Right atrium auricular region (tissue), 2 donors: ENCODE results near the gene SEMA3G. TPM values are rescaled to one million over a fixed set of nuclear protein-coding genes. Genes with fewer than 3 reads are reported as not detected.

Experiments
- DNase-seq: peaks from one replicate; pipeline ENCODE4 v3.0.0-alpha.2; 2019; ENCODE audit warnings: low spot score
- H3K27ac ChIP-seq, 2 donors: fragments of 200-600 bp; sonication (generic); 1 replicate in 1 of 2; 2 replicates in 1 of 2; pipeline ENCODE4 v1.5.1; 2016 to 2019
- H3K27me3 ChIP-seq, 2 donors: fragments of 200-600 bp; sonication (generic); one replicate each; pipeline versions ENCODE4 v1.5.1 to v1.6.0; 2017 to 2019
- H3K36me3 ChIP-seq: fragments of 200-600 bp; sonication (generic); one replicate; pipeline ENCODE4 v1.5.1; 2016
- H3K4me1 ChIP-seq, 2 donors: fragments of 200-600 bp; sonication (generic); one replicate each; pipeline versions ENCODE4 v1.5.1 to v1.6.0; 2017 to 2019
- H3K4me3 ChIP-seq, 2 donors: fragments of 200-600 bp; sonication (generic); 1 replicate in 1 of 2; 2 replicates in 1 of 2; pipeline ENCODE4 v1.5.1; 2017 to 2019; ENCODE audit warnings: mild to moderate bottlenecking in 1 of 2, moderate library complexity in 1 of 2
- H3K9me3 ChIP-seq, 2 donors: fragments of 200-600 bp; sonication (generic); one replicate each; pipeline ENCODE4 v1.5.1; 2019
- CTCF ChIP-seq, 2 donors: fragments of 200-600 bp; sonication (generic); IDR thresholded peaks; one replicate each; pipeline ENCODE4 v1.5.1; 2019; ENCODE audit warnings: antibody characterized with exemption in 2 of 2
- total RNA-seq, 2 donors: library from RNA; depleted of rRNA; stranded (reverse); fragments of >200 nt; gene quantifications; one replicate each; pipeline ENCODE4 v1.1.0, GENCODE V29; 2016

The SEMA3G gene
- total RNA-seq, 2 donors from 2014 or later = 11.8 to 12.6 TPM

DNA sequence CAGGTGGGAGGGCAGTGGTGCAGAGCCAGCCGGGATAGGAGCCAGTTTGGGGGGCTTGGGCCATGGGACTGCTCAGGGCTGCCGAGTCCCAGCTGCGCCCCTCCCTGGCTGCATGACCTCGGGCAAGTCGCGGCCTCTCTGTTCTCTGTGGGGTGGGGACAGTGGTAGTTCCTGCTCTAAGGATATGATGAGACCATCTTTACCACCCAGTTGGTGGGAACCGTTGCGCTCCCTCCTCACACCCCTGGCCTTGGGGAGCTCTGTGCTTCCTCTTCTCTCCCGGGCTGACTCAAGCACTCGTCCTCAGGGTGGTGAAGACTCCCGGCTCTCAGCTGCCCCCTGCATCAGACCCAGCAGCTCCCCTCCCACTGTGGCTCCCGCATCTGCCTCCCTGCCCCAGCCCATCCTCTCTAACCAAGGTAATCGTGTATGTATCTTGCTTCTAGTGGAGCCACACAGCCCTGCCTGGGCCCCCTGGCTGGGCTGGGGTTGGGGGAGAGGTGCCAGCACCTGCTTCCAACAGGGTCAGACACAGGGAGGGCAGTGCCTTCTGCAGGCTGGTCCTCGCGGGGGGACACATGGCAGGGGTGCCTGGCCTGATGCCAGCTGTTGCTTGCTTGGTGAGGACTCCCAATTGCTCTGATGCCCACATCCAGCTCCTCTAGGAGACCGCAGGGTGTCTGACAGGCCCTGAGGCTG is 35.1 kb upstream of the SEMA3G start:
- no peak for TF ChIP-seq CTCF (IDR thresholded peaks at IDR 0.05)
- H3K4me1 ChIP-seq = peaks cover 0 to 27% of the 10 kb centered on the region in 2 donors
- no peaks in the 10 kb centered on the region for H3K9me3 ChIP-seq
- no peak for DNase-seq
- H3K27ac ChIP-seq = no peak overlapping the region
- H3K27me3 ChIP-seq = no peaks in the 10 kb centered on the region
- H3K4me3 ChIP-seq = no peak overlapping the region
- H3K36me3 ChIP-seq = peaks cover 81% of the 10 kb centered on the region

DNA sequence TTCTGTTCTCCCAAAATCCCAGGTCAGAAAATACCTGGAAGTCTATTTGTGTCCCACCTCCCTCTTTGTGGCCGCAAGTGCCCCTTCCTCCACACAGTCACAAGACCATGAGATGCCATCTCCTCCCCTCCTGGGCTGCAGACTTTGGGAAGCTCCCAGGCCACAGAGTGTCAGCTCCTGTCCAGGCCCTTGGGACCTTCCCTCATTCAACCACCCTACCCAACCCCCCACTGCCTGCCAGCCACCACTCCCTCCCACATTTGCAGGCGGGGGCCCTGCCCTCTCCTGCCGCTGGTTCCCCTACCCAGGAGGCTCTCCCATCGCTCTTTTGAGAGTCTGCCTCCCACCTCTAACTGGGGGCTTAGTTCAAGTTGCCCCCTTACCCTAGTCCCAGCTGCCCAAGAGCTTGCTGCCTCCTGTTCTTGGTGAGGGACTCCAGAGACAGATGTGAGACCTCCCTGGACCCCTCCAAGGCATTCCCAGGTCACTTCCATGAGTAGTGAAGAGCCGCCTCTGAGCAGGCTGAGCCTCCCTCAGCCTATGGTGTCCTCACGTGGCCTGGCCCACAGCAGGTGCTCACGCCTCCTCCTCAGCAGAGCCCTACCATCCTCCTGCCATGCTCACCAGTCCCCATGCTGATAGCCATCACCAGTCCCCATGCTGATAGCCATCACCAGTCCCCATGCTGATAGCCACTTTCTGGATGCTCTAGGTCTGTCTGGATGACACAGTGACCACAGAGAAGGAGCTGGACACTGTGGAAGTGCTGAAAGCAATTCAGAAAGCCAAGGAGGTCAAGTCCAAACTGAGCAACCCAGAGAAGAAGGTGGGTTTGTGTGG is 34.4 kb upstream of the SEMA3G start:
- Histone ChIP-seq H3K27me3 (no peaks in the 10 kb centered on the region), H3K27ac (no peak overlapping the region), H3K36me3 (peaks cover 87% of the 10 kb centered on the region), H3K4me3 (no peak overlapping the region), H3K4me1 (peaks cover 0 to 20% of the 10 kb centered on the region in 2 donors), H3K9me3 (no peaks in the 10 kb centered on the region)
- no peak for DNase-seq
- TF ChIP-seq CTCF (IDR thresholded peaks at IDR 0.05) = no peak

- peaks cover 97% of the 10 kb centered on the region for H3K36me3 ChIP-seq
These were observed 32.8 kb upstream of the SEMA3G start for GRCh38 chr3:52477796-52478095.

GRCh38 chr3:52477076-52477795 is 32.3 kb upstream of the SEMA3G start:
- no peak overlapping the region for H3K4me3 ChIP-seq
- DNase-seq = no peak
- no peaks in the 10 kb centered on the region for H3K27me3 ChIP-seq
- H3K9me3 ChIP-seq = no peaks in the 10 kb centered on the region
- peaks cover 0 to 9% of the 10 kb centered on the region in 2 donors for H3K4me1 ChIP-seq
- peaks cover 97% of the 10 kb centered on the region for H3K36me3 ChIP-seq
- H3K27ac ChIP-seq = no peak overlapping the region
- no peak for TF ChIP-seq CTCF (IDR thresholded peaks at IDR 0.05)

More at GRCh38 chr3:52477796-52478095, 32.8 kb upstream of the SEMA3G start:
- Histone ChIP-seq H3K4me3 (no peak overlapping the region), H3K9me3 (no peaks in the 10 kb centered on the region), H3K4me1 (peaks cover 0 to 7% of the 10 kb centered on the region in 2 donors), H3K27ac (no peak overlapping the region), H3K27me3 (no peaks in the 10 kb centered on the region)
- no peak for DNase-seq
- TF ChIP-seq CTCF (IDR thresholded peaks at IDR 0.05) = no peak

DNA sequence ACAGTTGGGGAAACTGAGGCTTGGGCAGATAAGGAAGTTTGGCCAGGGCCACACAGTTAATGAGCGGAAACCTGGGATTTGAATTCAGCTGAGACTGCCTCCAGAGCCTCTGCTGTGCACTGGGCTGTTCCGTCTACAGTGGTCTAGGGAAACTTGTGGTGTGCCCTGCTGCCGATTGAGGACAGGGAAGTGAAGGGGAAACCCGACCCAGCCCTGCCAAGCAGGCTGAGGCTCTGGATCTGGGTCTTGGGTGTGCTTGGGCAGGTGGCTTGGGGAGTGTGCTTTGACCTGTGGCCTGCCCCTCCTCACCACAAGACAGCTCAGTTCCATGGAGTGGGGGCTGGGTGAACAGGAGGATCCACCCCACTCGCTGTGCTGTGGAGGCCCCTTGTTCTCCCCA is 28.1 kb upstream of the SEMA3G start:
- H3K9me3 ChIP-seq = no peaks in the 10 kb centered on the region
- no peak overlapping the region for H3K4me3 ChIP-seq
- H3K27ac ChIP-seq = no peak overlapping the region
- DNase-seq = no peak
- no peak for TF ChIP-seq CTCF (IDR thresholded peaks at IDR 0.05)
- peaks cover 0 to 27% of the 10 kb centered on the region in 2 donors for H3K4me1 ChIP-seq
- no peaks in the 10 kb centered on the region for H3K27me3 ChIP-seq
- H3K36me3 ChIP-seq = peaks cover 72% of the 10 kb centered on the region
